ENCODE results near the gene SLC24A3. TPM values are rescaled to one million over a fixed set of nuclear protein-coding genes. Genes with fewer than 3 reads are reported as not detected.

The SLC24A3 gene
- total and polyA plus RNA-seq, 2 of the 13 experiments (the other 11 are each of a cell fraction or from before 2014, with no cell fraction given): not detected

DNA sequence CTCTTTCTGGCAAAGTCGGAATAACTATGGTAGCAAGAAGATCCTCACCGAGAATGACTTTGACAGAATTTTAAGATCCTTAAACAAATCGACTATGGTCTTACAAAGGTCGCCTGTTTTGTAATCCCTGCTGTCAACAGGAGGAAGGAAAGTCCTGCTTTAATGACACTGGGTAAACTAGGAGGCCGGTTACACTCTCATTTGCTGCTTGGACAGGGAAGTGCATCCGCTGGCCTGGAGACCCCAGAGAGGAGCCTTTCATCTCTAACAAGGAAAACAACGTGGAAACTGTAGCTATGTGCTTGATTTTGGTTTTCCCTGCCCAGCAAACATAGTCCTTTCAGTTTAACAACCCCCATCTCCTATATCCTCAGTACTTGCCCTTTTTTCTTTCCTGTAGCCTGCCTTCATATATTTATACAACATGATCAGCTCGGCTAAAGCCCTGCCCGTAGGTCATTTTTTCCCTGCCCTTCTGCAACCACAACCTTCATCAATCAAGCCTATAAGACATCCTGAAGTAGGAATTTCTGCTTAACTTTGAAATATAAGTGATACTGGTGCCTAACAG lies 448.5 kb downstream of the SLC24A3 start:
- Histone ChIP-seq H2AFZ (ENCODE audit: low read length) (peak overlapping the region; percentile 24), H3K9me3 (ENCODE audit: low read length) (no peaks in the 10 kb centered on the region), H3K79me2 (ENCODE audit: insufficient read depth, low read length) (no peaks in the 10 kb centered on the region), H3K4me2 (ENCODE audit: low read depth, low read length) (peak overlapping the region; percentile 54), H3K27me3 (ENCODE audit: control insufficient read depth in 1 of 2, insufficient read depth in 2 of 2, low read length in 2 of 2) (peaks cover 0 to 31% of the 10 kb centered on the region in 2 experiments; a peak in 2 of 5 replicates), H3K9ac (ENCODE audit: insufficient read depth, low read depth, low read length) (no peak overlapping the region), H3K4me1 (ENCODE audit: insufficient read depth, low read length) (peaks cover 32% of the 10 kb centered on the region), H4K20me1 (ENCODE audit: insufficient read depth, low read length) (no peaks in the 10 kb centered on the region), H3K27ac (ENCODE audit: extremely low read length, insufficient read depth, low read length) (peak overlapping the region; percentile 2), H3K4me3 (replicated peaks in 1 of 3; ENCODE audit: insufficient read depth in 1 of 3, low read depth in 2 of 3, low read length in 3 of 3) (0 out of 6 replicates have a peak overlapping the region, but pooled peaks of 1 of the 3 experiments have one; percentile 1), H3K36me3 (replicated peaks in 1 of 2; ENCODE audit: control insufficient read depth in 1 of 2, insufficient read depth in 2 of 2, low read length in 2 of 2) (no peaks in the 10 kb centered on the region)
- intact Hi-C loops (cut with micrococcal nuclease; ENCODE audit: unreplicated experiment) (loop anchor here (10.0 kb wide), 2 partner anchors 136 to 1246 kb away; no protein-coding TSS in a partner anchor), in situ Hi-C loops (cut with HindIII; ENCODE audit: extremely low pct_ligation_motif_present, low pct_unique_long_range_greater_than_20kb) (loop anchor here (5.0 to 10.0 kb wide), 4 partner anchors 79 to 1026 kb away; no protein-coding TSS in a partner anchor)
- ATAC-seq (peak; percentile 73), FAIRE-seq (peak; percentile 49), DNase-seq (ENCODE audit: low spot score) (peak; percentile 56)
- BruUV-seq (replicated peaks): no TSS peak
- WGBS (ENCODE audit: low lambda C conversion rate): under 1% methylated on average over 9 of the region's 9 CpGs
- ChIA-PET POLR2A (no interaction called here), CTCF (ENCODE audit: low intra/inter-chr PET ratio, low total read pairs) (interaction anchor here (3.1 to 3.4 kb wide), 2 partner anchors 32 to 454 kb away, joined by 38 to 88 read pairs; no protein-coding TSS in a partner anchor)
- TF ChIP-seq ZNF430 (CRISPR knock-in tag; IDR thresholded peaks at IDR 0.05): 0 out of 2 replicates have a peak, but pooled peaks have one; percentile 43
- no peak for TF ChIP-seq ZNF446 (CRISPR knock-in tag; IDR thresholded peaks at IDR 0.05)
- no peak for TF ChIP-seq KLF16 (CRISPR knock-in tag; IDR thresholded peaks at IDR 0.05)
- peak; percentile 83 for TF ChIP-seq ZNF317 (CRISPR knock-in tag; IDR thresholded peaks at IDR 0.05)
- no peak for TF ChIP-seq NFATC3 (CRISPR knock-in tag; IDR thresholded peaks at IDR 0.05)
- TF ChIP-seq SUZ12 (IDR thresholded peaks at IDR 0.05; ENCODE audit: low read depth, low read length): no peak
- no peak for TF ChIP-seq RELA (CRISPR knock-in tag; IDR thresholded peaks at IDR 0.05)
- no peak for TF ChIP-seq ZNF232 (CRISPR knock-in tag; IDR thresholded peaks at IDR 0.05; ENCODE audit: borderline replicate concordance)
- TF ChIP-seq TSC22D2 (CRISPR knock-in tag; IDR thresholded peaks at IDR 0.05; ENCODE audit: borderline replicate concordance): no peak
- TF ChIP-seq THAP11 (CRISPR knock-in tag; IDR thresholded peaks at IDR 0.05): 0 out of 2 replicates have a peak, but pooled peaks have one; percentile 13
- TF ChIP-seq, protein P1, sequence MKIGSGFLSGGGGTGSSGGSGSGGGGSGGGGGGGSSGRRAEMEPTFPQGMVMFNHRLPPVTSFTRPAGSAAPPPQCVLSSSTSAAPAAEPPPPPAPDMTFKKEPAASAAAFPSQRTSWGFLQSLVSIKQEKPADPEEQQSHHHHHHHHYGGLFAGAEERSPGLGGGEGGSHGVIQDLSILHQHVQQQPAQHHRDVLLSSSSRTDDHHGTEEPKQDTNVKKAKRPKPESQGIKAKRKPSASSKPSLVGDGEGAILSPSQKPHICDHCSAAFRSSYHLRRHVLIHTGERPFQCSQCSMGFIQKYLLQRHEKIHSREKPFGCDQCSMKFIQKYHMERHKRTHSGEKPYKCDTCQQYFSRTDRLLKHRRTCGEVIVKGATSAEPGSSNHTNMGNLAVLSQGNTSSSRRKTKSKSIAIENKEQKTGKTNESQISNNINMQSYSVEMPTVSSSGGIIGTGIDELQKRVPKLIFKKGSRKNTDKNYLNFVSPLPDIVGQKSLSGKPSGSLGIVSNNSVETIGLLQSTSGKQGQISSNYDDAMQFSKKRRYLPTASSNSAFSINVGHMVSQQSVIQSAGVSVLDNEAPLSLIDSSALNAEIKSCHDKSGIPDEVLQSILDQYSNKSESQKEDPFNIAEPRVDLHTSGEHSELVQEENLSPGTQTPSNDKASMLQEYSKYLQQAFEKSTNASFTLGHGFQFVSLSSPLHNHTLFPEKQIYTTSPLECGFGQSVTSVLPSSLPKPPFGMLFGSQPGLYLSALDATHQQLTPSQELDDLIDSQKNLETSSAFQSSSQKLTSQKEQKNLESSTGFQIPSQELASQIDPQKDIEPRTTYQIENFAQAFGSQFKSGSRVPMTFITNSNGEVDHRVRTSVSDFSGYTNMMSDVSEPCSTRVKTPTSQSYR (CRISPR knock-in tag; IDR thresholded peaks at IDR 0.05; ENCODE audit: borderline replicate concordance): no peak
- TF ChIP-seq HMG20B (CRISPR knock-in tag; conservative IDR thresholded peaks at IDR 0.05): no peak
- TF ChIP-seq SP1 (IDR thresholded peaks at IDR 0.05): no peak
- TF ChIP-seq SP1 (CRISPR knock-in tag; IDR thresholded peaks at IDR 0.05): no peak
- TF ChIP-seq ELF1 (CRISPR knock-in tag; IDR thresholded peaks at IDR 0.05): 0 out of 2 replicates have a peak, but pooled peaks have one; percentile 51
- TF ChIP-seq GLMP (CRISPR knock-in tag; IDR thresholded peaks at IDR 0.05; ENCODE audit: borderline replicate concordance): no peak
- no peak for TF ChIP-seq MAFF (IDR thresholded peaks at IDR 0.05; ENCODE audit: low read depth, low read length)
- TF ChIP-seq GLI4 (CRISPR knock-in tag; IDR thresholded peaks at IDR 0.05; ENCODE audit: borderline replicate concordance): no peak
- no peak for TF ChIP-seq PAF1 (CRISPR knock-in tag; IDR thresholded peaks at IDR 0.05)
- TF ChIP-seq SMYD3 (CRISPR knock-in tag; IDR thresholded peaks at IDR 0.05): no peak
- no peak for TF ChIP-seq ZNF788 (CRISPR knock-in tag; IDR thresholded peaks at IDR 0.05; ENCODE audit: borderline replicate concordance)
- no peak for TF ChIP-seq ZNF614 (CRISPR knock-in tag; IDR thresholded peaks at IDR 0.05; ENCODE audit: borderline replicate concordance)
